PC-3 (cell line): ENCODE measurements around the gene IFITM5. TPM values are rescaled to one million over a fixed set of nuclear protein-coding genes. Genes with fewer than 3 reads are reported as not detected.

Experiments
- ATAC-seq: fragments of 200-7000 bp; cut with Tn5 transposase; 2 replicates; pipeline ENCODE4 v1.9.1; 2020; ENCODE audit warnings: mild to moderate bottlenecking, moderate library complexity
- BruUV-seq: library from RNA; stranded (reverse); fragments of 400-500 nt; replicated peaks from 2 replicates; lab custom pipeline; 2021; lab: Mats Ljungman, UMichigan
- CTCF ChIA-PET: fragments of 300-600 bp; sonication (Branson Sonifier 250); formaldehyde crosslinking; loops from one replicate; lab custom pipeline; 2022; ENCODE audit warnings: antibody characterized with exemption; lab: Charles Lee
- POLR2A ChIA-PET: fragments of 300-600 bp; sonication (Branson Sonifier 250); formaldehyde crosslinking; loops from one replicate; lab custom pipeline; 2022; ENCODE audit warnings: antibody characterized with exemption; ENCODE audit not compliant: unreplicated experiment; lab: Charles Lee
- DNase-seq: peaks from one replicate; pipeline ENCODE4 v3.0.0-alpha.2; 2015
- H2AFZ ChIP-seq: fragments of 300-600 bp; sonication (generic); 2 replicates; pipeline ENCODE4 v1.6.0; 2016; ENCODE audit warnings: antibody characterized with exemption, low read length
- H3F3A ChIP-seq: fragments of 300-600 bp; sonication (generic); one replicate; pipeline ENCODE4 v1.6.0; 2017; ENCODE audit warnings: antibody characterized with exemption, low read length, control low read depth, mild to moderate bottlenecking; ENCODE audit not compliant: unreplicated experiment
- H3K27ac ChIP-seq: fragments of 300-600 bp; sonication (generic); 2 replicates; pipeline ENCODE4 v1.5.1; 2016; ENCODE audit warnings: mild to moderate bottlenecking, low read length
- H3K27me3 ChIP-seq: fragments of 300-600 bp; sonication (generic); 2 replicates; pipeline ENCODE4 v1.6.1; 2016; ENCODE audit warnings: low read length, mixed read lengths
- H3K36me3 ChIP-seq: fragments of 300-600 bp; sonication (generic); 2 replicates; pipeline ENCODE4 v1.6.1; 2016; ENCODE audit warnings: low read depth, mixed run types, low read length, mixed read lengths
- H3K4me1 ChIP-seq: fragments of 300-600 bp; sonication (generic); 2 replicates; pipeline ENCODE4 v1.5.1; 2016; ENCODE audit warnings: low read length; ENCODE audit not compliant: insufficient read depth
- H3K4me2 ChIP-seq: fragments of 300-600 bp; sonication (generic); 2 replicates; pipeline ENCODE4 v1.6.0; 2016; ENCODE audit warnings: low read length
- H3K4me3 ChIP-seq: fragments of 300-600 bp; sonication (generic); 2 replicates; pipeline ENCODE4 v1.5.1; 2016; ENCODE audit warnings: mild to moderate bottlenecking, low read length, mixed read lengths
- H3K79me2 ChIP-seq: fragments of 300-600 bp; sonication (generic); 2 replicates; pipeline ENCODE4 v1.6.1; 2017; ENCODE audit warnings: low read length, mixed read lengths
- H3K9ac ChIP-seq: fragments of 300-600 bp; sonication (generic); 2 replicates; pipeline ENCODE4 v1.6.0; 2016; ENCODE audit warnings: mild to moderate bottlenecking, low read length
- H3K9me2 ChIP-seq: fragments of 300-600 bp; sonication (generic); replicated peaks from 2 replicates; pipeline ENCODE4 v1.6.1; 2016; ENCODE audit warnings: mixed run types, low read length, mixed read lengths
- H3K9me3 ChIP-seq: fragments of 300-600 bp; sonication (generic); 2 replicates; pipeline ENCODE4 v1.6.1; 2016; ENCODE audit warnings: low read length, mixed read lengths
- H4K20me1 ChIP-seq: fragments of 300-600 bp; sonication (generic); 2 replicates; pipeline ENCODE4 v1.6.1; 2016; ENCODE audit warnings: low read length, mixed read lengths
- CTCF ChIP-seq: fragments of 300-600 bp; sonication (generic); conservative IDR thresholded peaks from 2 replicates; pipeline ENCODE4 v1.5.1; 2017; ENCODE audit warnings: antibody characterized with exemption, low read depth, mild to moderate bottlenecking, low read length
- EZH2 ChIP-seq: fragments of 300-600 bp; sonication (generic); IDR thresholded peaks from one replicate; pipeline ENCODE4 v1.6.1; 2017; ENCODE audit warnings: antibody characterized with exemption, mild to moderate bottlenecking, low read length; ENCODE audit not compliant: unreplicated experiment
- EZH2phosphoT487 ChIP-seq: fragments of 300-600 bp; sonication (generic); IDR thresholded peaks from 2 replicates; pipeline ENCODE4 v1.6.1; 2018; ENCODE audit warnings: mild to moderate bottlenecking, antibody characterized with exemption, low read length, borderline replicate concordance
- intact Hi-C: fragments of 100-400 bp; cut with micrococcal nuclease; formaldehyde crosslinking; loops from 2 replicates; pipeline ENCODE4 v1.9.0; 2023
- total RNA-seq: library from RNA; depleted of rRNA; stranded (reverse); fragments of >200 nt; gene quantifications from 2 replicates; pipeline ENCODE4 v1.2.3, GENCODE V29; 2014

IFITM5 gene
- total RNA-seq, 1 experiment from 2014 or later: not detected

GRCh38 chr11:296171-297050 is 2.9 kb downstream of the IFITM5 start:
- Histone ChIP-seq H3K4me2 (no peak overlapping the region), H3K36me3 (no peaks in the 10 kb centered on the region), H3K9ac (no peak overlapping the region), H3K9me2 (no peaks in the 10 kb centered on the region), H4K20me1 (no peaks in the 10 kb centered on the region), H3F3A (no peaks in the 10 kb centered on the region), H3K9me3 (no peaks in the 10 kb centered on the region), H3K4me3 (no peak overlapping the region), H3K79me2 (no peaks in the 10 kb centered on the region), H3K27me3 (no peaks in the 10 kb centered on the region), H3K27ac (no peak overlapping the region), H2AFZ (no peak overlapping the region), H3K4me1 (no peaks in the 10 kb centered on the region)
- intact Hi-C loops: no loop called here
- POLR2A ChIA-PET: no interaction called here
- DNase-seq: no peak
- ATAC-seq: no peak
- no TSS peak for BruUV-seq
- CTCF ChIA-PET: no interaction called here
- no peak for TF ChIP-seq EZH2
- no peak for TF ChIP-seq CTCF
- no peak for TF ChIP-seq EZH2phosphoT487

GRCh38 chr11:295351-296170 is 3.8 kb downstream of the IFITM5 start:
- no peak for TF ChIP-seq EZH2
- no peak for TF ChIP-seq EZH2phosphoT487
- TF ChIP-seq CTCF: no peak
- Histone ChIP-seq H3K4me1 (no peaks in the 10 kb centered on the region), H3F3A (no peaks in the 10 kb centered on the region), H4K20me1 (no peaks in the 10 kb centered on the region), H3K4me3 (no peak overlapping the region), H3K36me3 (no peaks in the 10 kb centered on the region), H3K9me2 (no peaks in the 10 kb centered on the region), H3K27me3 (no peaks in the 10 kb centered on the region), H3K9ac (no peak overlapping the region), H3K9me3 (no peaks in the 10 kb centered on the region), H3K27ac (no peak overlapping the region), H2AFZ (no peak overlapping the region), H3K79me2 (no peaks in the 10 kb centered on the region), H3K4me2 (no peak overlapping the region)
- intact Hi-C loops: no loop called here
- ChIA-PET POLR2A (no interaction called here), CTCF (no interaction called here)
- no peak for DNase-seq
- no peak for ATAC-seq
- no TSS peak for BruUV-seq
